ENCODE measurements around the gene CD164L2.
"Not testable (repeated sequence)": the region's sequence is repeated elsewhere in the genome, so short reads cannot be mapped to it uniquely, and the experiment has no call there.

DNA sequence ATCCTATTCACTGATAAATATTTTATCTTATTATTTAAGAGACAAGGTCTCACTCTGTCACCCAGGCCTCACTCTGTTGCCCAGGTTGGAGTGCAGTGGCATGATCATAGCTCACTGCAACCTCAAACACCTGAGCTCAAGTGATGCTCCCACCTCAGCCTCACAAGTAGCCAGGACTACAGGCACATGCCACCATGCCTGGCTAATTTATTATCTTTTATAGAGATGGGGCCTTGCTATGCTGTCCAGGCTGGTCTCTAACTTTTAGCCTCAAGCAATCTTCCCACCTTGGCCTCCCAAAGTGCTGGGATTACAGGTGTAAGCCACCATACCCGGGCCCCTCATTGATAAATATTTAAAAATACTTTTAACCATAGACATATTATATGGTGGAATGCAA, 49.6 kb upstream of the CD164L2 start:
- TF ChIP-seq CTCF (IDR thresholded peaks at IDR 0.05; ENCODE audit: insufficient read depth, low read depth, low read length); EZH2 (IDR thresholded peaks at IDR 0.05; ENCODE audit: insufficient read depth, low read length): not testable (repeated sequence)

Data from astrocyte (in vitro differentiated cells and primary cell).